GM18508 (cell line): ENCODE measurements around the gene FOXJ3.
"Not testable (repeated sequence)": the region's sequence is repeated elsewhere in the genome, so short reads cannot be mapped to it uniquely, and the experiment has no call there.

ENCODE experiments used
- ATAC-seq: cut with Tn5 transposase; IDR thresholded peaks from one replicate; pipeline ENCODE4 v1.9.1; 2021; ENCODE audit warnings: moderate number of reproducible peaks; ENCODE audit not compliant: insufficient read depth, unreplicated experiment

FOXJ3 gene

DNA sequence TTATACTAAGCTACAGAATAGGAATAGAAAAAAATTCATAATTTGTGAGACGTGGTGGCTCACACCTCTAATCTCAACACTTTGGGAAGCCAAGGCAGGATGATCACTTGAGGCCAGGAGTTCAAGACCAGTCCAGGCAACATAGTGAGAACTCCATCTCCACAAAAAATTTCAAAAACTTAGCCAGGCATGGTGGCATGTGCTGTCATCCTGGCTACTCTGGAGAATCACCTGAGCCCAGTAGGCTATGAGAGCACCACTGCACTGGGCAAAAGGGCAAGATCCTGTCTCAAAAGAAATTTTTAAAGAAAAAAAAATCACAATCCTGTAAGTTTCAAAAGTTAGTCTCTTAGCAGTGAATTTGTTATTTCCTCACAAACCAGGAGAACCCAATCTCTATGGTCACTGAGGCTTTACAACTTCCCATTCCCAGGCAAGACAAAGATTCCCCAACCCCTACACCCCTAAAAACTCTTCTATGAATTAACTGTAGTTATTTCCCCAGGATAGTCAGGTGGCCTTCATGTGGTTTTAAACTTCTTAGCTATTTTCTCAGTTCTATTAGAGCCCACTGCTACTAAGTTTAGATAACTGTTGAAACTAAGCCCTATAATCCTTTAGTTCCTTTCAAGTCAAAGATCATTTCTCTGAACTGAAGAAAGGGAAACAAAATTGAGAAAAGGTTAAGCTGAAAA is 74.5 kb downstream of the FOXJ3 start:
- no peak for ATAC-seq

DNA sequence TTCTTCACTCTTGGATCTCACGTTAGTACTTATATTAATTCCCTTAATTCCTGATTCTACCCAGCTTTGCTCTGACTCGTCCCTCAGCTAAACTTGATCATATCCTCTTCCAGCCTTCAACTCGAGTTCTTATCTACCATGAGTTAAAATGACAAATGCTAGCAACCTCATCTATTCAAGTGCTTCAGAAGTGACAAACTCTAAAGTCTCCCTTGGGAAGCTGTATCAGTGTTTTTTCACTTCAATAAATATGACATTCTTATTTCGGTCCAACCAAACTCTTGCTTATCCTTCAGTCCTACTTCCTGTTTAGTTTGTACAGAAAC is 75.3 kb downstream of the FOXJ3 start:
- ATAC-seq, result no peak

DNA sequence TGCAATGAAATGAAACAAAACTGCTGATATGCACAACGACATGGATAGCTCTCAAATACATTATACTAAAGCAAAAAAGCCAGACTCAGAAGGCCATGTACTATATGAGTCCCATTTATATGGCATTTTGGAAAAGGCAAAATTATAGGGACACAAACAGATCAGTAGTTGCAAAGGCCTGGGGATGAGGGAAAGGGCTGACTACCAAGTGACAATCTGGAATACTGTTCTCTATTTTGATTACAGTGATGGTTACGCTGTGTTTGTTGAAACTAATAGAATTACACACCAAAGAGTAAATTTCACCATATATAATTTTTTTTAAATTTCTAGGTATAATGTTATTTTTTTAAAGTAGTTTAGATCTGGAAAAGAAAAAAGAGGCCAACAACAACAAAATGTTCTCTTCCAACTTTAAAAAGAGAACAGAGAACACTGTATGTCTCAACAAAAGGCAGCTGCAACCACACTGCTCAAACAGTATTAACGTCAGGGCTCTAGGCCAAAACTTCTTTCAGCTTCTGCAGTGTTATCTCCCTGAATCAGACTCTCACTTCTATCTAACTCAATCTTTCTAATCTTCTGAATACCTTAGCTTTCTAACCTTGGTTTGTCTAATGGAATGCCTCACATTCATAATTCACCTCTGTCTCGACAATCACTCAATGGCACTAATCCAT is 75.8 kb downstream of the FOXJ3 start:
- no peak for ATAC-seq

DNA sequence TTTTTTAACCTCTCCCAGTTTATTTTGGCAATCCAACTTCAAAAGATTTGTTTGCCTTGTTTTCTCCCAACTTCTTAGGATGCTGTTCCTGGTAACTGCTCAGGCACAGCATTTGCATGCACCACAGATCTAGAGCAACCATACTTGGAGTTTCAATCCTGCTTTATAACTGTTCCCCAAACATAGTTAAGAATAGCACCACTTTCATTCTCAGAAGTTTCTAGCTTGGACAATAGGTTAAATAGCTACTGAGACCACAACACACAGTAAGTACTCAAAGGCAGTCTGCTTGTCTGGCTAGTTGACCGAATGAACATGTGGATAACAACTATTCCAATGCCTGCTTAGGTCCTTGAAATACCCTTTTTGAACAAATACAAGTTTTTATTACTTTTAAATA is 76.8 kb downstream of the FOXJ3 start:
- ATAC-seq, result no peak

DNA sequence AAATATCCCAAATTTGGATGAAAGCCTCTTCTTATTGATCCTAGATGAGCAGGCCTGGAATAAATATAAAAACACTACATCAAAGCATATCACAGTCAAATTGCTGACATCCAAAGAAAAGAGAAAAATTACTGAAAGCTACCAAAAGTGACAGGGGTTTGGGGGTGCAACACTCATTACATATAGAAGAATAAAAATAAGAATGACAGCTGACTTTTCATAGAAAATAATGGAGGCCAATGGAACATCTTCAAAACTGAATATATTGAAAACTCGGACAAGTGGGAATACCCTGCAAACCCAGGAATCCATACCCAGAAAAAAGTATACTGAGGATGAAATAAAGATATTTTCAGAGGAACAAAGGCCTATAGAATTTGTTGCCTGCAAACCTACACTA is 84.0 kb downstream of the FOXJ3 start:
- ATAC-seq, result no peak

DNA sequence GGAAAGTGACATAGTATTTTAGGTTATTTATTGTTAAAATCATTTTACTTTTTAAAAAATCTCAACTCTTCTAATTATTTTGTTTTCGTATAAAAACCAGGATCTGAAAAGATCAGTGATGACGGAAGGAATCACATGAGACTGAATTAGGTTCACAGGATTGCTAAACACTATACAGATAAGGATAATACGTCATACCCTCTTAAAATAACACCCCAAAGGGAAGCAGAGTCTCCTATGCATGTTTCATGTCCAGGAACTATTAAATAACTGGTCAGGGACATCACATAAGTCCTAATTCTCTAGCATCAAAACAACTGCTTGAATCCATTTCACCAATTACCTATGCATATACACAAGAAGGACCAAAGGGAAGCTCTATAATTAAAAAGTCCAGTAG is 84.9 kb downstream of the FOXJ3 start:
- ATAC-seq, result no peak

DNA sequence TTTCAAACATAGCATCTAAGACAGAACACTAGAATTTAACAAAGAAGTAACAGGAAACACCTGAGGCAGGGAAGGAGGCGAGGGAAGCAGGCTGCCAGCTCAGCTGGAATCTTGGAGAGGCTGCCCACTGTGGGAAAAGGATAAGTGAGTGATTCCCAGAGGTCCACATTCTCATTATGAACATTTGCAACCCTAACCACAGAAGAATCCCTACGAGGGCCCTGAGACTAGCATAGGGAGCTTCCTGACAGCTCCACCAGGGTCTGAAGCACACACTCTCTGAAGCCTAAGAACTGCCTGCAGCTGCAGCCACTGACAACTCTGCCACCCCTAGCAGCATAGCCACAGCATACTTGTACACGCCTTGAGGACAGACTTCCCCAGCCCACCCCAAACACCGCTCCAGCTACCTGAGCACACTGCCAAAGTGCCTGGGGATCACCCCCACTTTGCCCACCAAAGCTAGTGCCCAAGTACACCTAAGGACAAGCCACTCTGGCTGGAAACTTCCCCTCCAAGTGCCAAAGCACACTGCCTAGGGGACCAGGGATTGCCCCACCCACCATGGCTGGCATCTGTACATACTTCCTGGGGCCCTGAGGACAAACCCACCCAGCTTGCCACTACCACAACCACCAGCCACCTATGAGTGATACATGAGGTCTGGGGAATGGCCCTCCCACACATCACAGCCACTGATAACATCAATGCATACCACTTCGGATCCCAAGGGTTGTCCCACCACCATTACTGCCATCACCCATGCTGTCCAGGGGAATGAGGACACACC is 93.9 kb downstream of the FOXJ3 start:
- ATAC-seq, result no peak

DNA sequence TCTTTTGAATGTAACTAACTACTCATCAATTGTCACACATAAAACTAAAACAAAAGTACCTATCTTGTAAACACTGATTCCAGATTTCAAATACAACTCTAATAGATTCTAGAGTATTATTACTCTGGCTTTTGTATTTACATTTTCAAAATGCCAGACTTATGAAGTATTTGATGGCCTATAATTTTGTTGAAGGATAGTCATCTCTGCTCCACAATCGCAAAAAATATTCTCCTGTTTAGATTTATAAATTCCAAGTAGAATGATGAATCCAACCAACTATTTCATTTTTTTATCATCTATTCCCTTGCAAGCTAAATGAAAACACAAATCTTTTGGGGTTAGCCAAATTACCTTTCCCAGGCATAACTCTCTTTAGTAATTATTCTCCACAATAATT is 95.5 kb downstream of the FOXJ3 start:
- no peak for ATAC-seq

DNA sequence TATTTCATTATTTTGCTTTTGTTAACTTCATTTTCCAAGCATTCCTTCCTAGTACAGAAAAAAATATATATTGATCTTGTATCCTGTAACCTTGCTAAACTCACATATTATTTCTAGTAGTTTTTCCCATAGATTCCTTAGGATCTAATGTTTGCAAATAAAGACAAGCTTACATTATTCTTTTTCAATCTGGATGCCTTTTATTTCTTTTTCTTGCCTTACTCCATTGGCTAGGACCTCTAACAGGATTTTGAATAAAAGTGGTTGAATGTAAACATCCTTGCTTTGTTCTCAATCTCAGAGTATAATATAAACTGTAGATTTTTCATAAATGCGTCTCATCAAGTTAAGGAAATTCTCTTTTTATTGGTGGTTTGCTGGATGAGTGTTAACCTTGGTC is 96.0 kb downstream of the FOXJ3 start:
- ATAC-seq, result no peak

DNA sequence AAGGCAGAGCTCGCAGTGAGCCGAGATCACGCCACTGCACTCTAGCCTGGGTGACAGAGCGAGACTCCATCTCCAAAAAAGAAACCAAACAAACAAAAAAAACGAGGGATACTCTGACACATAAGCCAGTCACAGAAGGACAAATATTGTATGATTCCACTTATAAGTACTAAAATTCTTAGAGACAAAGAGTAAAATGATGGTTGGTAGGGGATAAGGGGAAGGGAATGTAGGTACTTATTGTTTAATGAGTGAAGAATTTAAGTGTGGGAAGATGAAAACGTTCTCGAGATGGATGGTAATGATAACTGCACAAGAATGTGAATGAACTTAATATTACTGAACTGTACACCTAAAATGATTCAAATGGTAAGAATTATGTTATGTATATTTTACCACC is 103.8 kb downstream of the FOXJ3 start:
- no peak for ATAC-seq

DNA sequence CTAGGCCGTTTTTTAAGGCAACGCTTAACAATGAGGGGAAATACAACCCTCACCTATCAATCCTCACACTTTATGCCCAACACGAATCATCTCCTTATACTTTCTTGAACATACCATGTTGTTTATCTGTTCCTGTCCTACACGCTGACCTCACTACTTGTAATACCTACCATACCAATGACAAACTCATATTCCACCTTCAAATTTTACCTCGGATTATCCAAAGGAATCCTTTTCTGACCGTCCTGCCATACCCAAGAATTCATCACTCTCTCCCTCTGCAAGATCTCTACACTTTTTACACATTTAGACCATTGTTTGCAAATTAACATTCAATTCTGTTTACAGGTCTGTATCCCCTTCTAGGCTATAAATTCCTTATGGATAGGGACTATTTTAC is 106.1 kb downstream of the FOXJ3 start:
- no peak for ATAC-seq

DNA sequence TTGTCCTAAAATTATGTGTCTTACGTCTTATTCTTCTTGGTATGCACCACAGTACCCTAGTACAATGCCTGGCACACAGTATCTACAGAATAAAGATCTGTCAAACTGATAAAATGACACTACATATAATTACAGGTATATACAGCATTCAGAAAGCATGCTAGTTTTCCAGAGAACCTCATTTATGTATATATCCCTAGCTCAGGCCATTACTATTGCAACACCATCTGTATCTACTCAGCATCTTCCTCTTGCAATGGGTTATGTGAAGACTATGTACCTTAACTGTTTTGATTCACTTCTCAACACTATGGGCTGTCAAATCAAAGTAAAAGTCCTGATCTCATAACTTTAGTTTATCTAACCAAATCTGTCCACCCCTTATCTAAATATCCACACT is 112.0 kb downstream of the FOXJ3 start:
- no peak for ATAC-seq

DNA sequence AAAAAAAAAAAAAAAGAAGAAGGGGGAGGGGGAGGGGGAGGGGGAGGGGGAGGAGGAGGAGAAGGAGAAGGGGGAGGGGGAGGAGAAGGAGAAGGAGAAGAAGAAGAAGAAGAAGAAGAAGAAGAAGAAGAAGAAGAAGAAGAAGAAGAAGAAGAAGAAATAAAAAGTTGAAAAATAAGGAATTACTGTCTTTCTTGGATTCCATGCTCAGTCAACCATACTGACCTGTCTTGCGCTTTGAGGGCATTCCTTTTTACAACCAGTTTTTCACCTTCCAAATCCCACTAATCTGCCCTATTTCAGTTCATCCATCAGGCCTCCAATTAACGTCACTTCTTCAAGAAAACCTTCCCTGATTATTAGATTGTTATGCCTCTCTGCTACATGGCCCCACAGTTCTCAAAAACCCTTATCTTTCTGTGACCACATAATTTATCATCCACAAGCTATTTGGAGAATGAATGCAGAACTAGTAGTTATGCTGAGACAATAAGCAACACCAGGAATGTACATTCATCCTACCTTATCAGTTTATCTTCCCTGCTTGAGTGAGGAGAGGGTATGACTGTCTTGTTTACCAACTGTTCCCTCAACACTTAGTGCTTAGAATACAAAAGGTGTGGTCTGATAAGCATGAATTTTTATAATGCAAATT is 113.0 kb downstream of the FOXJ3 start:
- no peak for ATAC-seq

DNA sequence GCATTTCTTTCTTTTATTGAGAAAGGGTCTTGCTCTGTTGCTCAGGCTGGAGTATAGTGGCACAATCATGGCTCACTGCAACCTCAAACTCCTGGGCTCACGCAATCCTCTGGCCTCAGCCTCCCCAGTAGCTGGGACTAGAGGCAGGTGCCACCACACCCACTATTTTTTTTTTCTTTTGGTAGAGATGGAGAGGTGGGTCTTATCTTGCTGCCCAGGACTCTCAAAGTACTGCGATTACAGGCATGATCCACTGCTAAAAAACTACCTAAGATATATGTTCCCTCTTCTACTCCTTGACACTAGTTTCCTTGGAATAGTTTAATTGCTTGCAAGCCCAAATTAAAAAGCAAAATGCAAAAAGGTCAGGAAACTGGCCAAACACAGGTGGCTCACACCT is 113.6 kb downstream of the FOXJ3 start:
- no peak for ATAC-seq

DNA sequence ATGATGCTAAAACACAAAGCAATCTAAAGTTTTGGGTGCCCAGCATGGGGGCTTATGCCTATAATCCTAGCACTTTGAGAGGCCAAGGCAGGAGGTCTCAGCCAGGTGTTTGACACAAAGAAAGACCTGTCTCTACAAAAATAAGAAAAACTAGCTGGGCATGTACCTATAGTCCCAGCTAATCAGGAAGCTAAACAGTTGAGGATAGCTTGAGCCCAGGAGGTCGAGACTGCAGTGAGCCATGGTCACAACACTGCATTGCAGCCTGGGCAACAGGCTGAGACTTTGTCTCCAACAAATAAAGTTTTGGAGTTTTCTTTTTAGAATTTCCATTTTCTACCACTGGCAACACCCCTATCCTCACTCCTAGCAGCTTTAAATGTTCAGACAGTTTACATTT is 115.4 kb downstream of the FOXJ3 start:
- ATAC-seq, result no peak

DNA sequence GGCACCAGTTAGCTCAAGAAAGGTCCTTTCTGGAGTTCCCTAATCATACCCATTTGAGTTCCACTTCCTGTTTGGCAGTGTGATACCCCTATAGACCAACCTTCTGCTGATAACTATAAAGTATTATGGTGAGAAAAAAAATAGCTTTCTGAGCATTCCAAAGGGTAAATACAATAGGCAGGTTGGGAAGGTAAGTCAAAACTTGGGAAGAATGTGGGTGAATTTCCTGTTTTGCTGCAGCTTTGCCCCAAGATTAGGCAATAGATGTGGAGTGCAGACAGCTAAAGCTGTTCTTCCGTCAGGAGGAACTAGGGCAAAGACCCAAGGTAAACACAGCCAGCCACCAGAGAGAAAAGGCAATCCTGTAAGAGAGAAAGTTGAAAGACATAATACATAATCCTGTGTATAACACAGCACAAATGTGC is 120.6 kb downstream of the FOXJ3 start:
- ATAC-seq, result no peak

DNA sequence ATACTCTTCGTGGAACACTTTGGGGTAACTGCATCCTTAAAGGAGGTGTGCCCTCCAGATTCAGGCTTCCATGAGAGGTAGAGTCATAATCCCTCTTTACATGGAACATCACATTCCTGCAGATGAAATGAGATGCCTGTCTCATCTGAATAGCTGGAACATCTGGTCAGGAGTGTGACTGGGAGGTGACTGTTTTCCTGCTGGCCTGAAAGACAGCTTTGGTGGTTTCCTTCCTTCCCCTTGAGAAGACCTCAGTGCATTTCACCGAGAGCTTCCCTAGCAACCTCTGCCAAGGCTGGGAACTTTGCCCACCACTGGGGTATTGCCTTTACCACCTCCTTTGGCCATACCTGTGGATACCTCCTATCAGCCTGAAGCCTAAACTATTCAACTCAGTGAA is 123.8 kb downstream of the FOXJ3 start:
- no peak for ATAC-seq

DNA sequence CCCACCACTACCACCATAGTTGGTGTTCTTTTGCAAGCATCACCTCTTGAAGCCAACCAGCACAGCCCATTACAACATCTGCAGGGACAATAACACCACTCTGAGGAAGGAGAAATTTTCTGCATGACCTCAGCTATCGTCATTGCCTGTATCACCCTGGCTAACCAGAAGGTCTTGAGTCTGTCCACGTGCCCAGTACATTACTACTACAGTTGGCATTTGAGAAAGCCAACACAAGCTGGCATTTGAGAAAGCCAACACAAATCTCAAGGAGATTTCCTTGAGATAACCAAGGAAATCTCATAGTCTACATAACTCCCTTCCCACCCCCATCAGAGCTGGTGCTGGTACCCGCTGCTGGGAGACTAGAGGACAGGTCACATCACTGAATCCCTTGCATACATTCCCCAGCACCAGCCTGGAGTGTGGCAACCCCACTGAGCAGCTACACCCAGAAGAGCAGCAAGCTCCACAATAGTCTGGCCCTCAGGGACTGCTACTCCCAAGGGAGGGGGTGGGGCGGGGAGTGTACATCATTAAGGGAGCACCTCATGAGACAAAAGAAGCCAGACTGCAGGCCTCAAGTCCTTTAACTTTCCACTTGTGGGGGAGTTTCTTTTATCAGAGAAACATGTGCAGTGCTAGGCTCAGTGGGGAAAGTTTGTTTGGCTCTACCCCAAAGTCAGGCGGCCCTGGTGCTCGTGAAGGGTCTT is 124.5 kb downstream of the FOXJ3 start:
- no peak for ATAC-seq

DNA sequence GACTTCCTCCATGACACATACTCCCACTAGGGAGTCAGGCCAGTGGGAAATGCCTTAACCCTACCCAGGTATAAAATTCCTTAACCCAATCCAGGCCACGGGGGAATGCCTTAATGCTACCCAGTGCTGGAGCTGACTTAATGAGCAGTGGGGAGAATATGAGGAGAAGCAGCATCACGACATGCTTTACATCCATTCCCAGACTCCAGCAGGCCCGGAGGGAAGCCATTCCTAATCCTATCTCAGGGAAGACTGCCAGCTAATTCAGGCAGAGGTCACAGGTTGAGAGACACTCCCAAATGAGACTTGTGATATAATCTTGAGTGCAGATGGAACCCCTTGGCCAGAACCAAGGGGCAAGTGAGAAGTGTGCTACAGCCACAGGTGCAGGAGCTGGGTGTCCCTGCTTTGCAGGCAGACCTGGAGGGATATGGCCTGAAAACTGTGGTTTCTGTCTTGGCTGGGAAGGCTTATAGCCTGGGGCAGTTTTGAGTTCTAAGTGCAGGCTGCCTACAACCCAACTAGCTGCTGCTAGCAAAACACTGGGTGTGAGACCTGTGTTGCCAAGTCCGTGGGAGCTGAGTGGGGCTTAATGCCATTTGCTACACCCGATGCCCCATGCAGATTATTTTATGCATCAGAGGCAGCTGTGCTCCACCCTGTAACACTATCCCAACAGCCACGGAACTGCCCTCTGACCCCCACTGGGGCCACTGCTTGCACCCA is 125.3 kb downstream of the FOXJ3 start:
- ATAC-seq, result no peak

DNA sequence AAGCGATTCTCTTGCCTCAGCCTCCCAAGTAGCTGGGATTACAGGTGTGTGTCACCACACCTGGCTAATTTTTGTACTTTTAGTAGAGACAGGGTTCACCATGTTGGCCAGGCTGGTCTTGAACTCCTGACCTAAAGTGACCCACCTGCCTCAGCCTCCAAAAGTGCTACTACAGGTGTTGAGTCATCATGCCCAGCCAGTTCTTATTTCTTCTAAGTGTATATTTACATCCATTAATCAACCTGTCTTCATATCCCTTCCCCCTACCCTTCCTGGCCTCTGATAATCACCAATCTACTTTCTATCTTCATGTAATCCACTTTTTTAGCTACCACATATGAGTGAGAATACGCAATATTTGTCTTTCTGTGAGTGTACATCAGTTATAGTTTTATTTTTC is 128.1 kb downstream of the FOXJ3 start:
- ATAC-seq, result not testable (repeated sequence)
